K562 (cell line): ENCODE results near the gene AMBRA1. TPM values are rescaled to one million over a fixed set of nuclear protein-coding genes. Genes with fewer than 3 reads are reported as not detected.

ENCODE experiments used
- ATAC-seq: fragments of 200-7000 bp; cut with Tn5 transposase; 3 replicates; pipeline ENCODE4 v1.9.1; 2020; ENCODE audit warnings: moderate library complexity
- BruUV-seq: library from RNA; stranded (reverse); fragments of 400-500 nt; replicated peaks from 2 replicates; lab custom pipeline; 2021; lab: Mats Ljungman, UMichigan
- CTCF ChIA-PET: fragments of 300-600 bp; formaldehyde crosslinking; extraction: SDS; loops from one replicate; lab custom pipeline; 2021; ENCODE audit warnings: low intra/inter-chr PET ratio; lab: Yijun Ruan, JAX
- POLR2A ChIA-PET: fragments of 300-600, 350-650 bp; sonication (Branson Sonifier 250); formaldehyde crosslinking; extraction: SDS; loops from one replicate; lab custom pipeline; 2021; ENCODE audit warnings: antibody characterized with exemption, inconsistent platforms; lab: Yijun Ruan, JAX
- DNase-seq, 4 experiments: peaks; one replicate each; pipeline versions ENCODE4 v3.0.0 to v3.0.0-alpha.2; 2011 to 2018; ENCODE audit warnings: low spot score in 3 of 4, mixed read lengths in 3 of 4; ENCODE audit errors: extremely low read depth in 1 of 4
- FAIRE-seq: peaks from 2 replicates; lab custom pipeline; 2011; peaks lifted over from hg19 to GRCh38; lab: Jason Lieb, UNC
- H2AFZ ChIP-seq: 2 replicates; pipeline ENCODE4 v1.6.0; 2011; ENCODE audit warnings: low read depth, low read length, control low read depth, inconsistent platforms
- H3K27ac ChIP-seq: fragments of 200-600 bp; 3 replicates; pipeline ENCODE4 v1.8.0; 2011; ENCODE audit warnings: low read depth, mild to moderate bottlenecking, control low read depth, inconsistent platforms, low read length, moderate library complexity, mixed read lengths; ENCODE audit errors: extremely low read depth
- H3K27me3 ChIP-seq, 2 experiments: fragments of 300-600 bp in 1 of 2; 2 replicates in 1 of 2; 3 replicates in 1 of 2; pipeline versions ENCODE4 v1.6.0 to v1.8.0; 2011; ENCODE audit warnings: inconsistent platforms in 2 of 2, low read length in 2 of 2, mild to moderate bottlenecking in 1 of 2, mixed read lengths in 1 of 2, moderate library complexity in 1 of 2; ENCODE audit not compliant: control insufficient read depth in 2 of 2, insufficient read depth in 2 of 2
- H3K36me3 ChIP-seq: fragments of 300-600 bp; 3 replicates; pipeline ENCODE4 v1.8.0; 2011; ENCODE audit warnings: mild to moderate bottlenecking, low read length, inconsistent platforms; ENCODE audit not compliant: control insufficient read depth, insufficient read depth
- H3K4me1 ChIP-seq, 2 experiments: fragments of 200-600 bp in 1 of 2; replicated peaks in 1 of 2; 2 replicates in 1 of 2; 3 replicates in 1 of 2; pipeline versions ENCODE4 v1.5.1 to v1.8.0; 2011; ENCODE audit warnings: inconsistent platforms in 2 of 2, low read length in 2 of 2, mild to moderate bottlenecking in 1 of 2, mixed read lengths in 1 of 2, moderate library complexity in 1 of 2; ENCODE audit not compliant: control insufficient read depth in 2 of 2, insufficient read depth in 2 of 2
- H3K4me2 ChIP-seq: 2 replicates; pipeline ENCODE4 v1.6.1; 2011; ENCODE audit warnings: low read length, control low read depth, inconsistent platforms, mixed read lengths; ENCODE audit not compliant: insufficient read depth
- H3K4me3 ChIP-seq: fragments of 200-600 bp; sonication (generic), shearing (Covaris generic); 2 replicates; pipeline ENCODE4 v1.5.1; 2016; ENCODE audit warnings: control low read depth, inconsistent platforms
- H3K79me2 ChIP-seq: fragments of 200-600 bp; 3 replicates; pipeline ENCODE4 v1.8.0; 2011; ENCODE audit warnings: low read length, inconsistent platforms; ENCODE audit not compliant: control insufficient read depth, insufficient read depth
- H3K9ac ChIP-seq, 2 experiments: 2 replicates each; pipeline versions ENCODE4 v1.6.0 to v1.6.1; 2011; ENCODE audit warnings: low read depth in 2 of 2, low read length in 2 of 2, control low read depth in 1 of 2, inconsistent platforms in 1 of 2, mild to moderate bottlenecking in 1 of 2, mixed read lengths in 1 of 2; ENCODE audit not compliant: insufficient read depth in 1 of 2
- H3K9me1 ChIP-seq: one replicate; pipeline ENCODE4 v1.6.0; 2011; ENCODE audit warnings: inconsistent platforms, mild to moderate bottlenecking, low read length, moderate library complexity; ENCODE audit not compliant: control insufficient read depth, insufficient read depth
- H3K9me3 ChIP-seq: replicated peaks from 2 replicates; pipeline ENCODE4 v1.5.1; 2011; ENCODE audit warnings: low read depth, low read length, inconsistent platforms; ENCODE audit not compliant: control insufficient read depth, insufficient read depth
- H4K20me1 ChIP-seq: replicated peaks from 2 replicates; pipeline ENCODE4 v1.6.1; 2011; ENCODE audit warnings: low read length, inconsistent platforms, mixed read lengths; ENCODE audit not compliant: control insufficient read depth, insufficient read depth
- SMAD4 ChIP-seq: fragments of 250-450 bp; sonication (Bioruptor Pico); conservative IDR thresholded peaks from 2 replicates; pipeline ENCODE4 v1.8.0; 2021; ENCODE audit warnings: inconsistent platforms, mild to moderate bottlenecking, moderate library complexity
- TCF3 ChIP-seq: sonication (generic); formaldehyde crosslinking; IDR thresholded peaks from 2 replicates; pipeline ENCODE4 v1.4.0; 2020; ENCODE audit warnings: mild to moderate bottlenecking, missing genetic modification reagents
- ZNF347 ChIP-seq: fragments of 450-650 bp; formaldehyde crosslinking; IDR thresholded peaks from 2 replicates; pipeline ENCODE4 v1.4.0; 2020; ENCODE audit warnings: low read depth, mild to moderate bottlenecking, moderate library complexity
- ZNF589 ChIP-seq: fragments of 200-800 bp; sonication (Bioruptor generic); IDR thresholded peaks from 2 replicates; pipeline ENCODE4 v1.6.1; 2016; ENCODE audit warnings: low read depth, missing genetic modification characterization, missing compliant biosample characterization
- WGBS: fragments of 100-300 bp; shearing (Covaris generic); methylation state at CpG from one replicate; pipeline ENCODE4 v1.1.6; 2016; ENCODE audit warnings: low coverage, mixed read lengths; ENCODE audit not compliant: insufficient coverage; ENCODE audit errors: missing lambda C conversion rate; 5-methylcytosine and 5-hydroxymethylcytosine counted together
- in situ Hi-C: fragments of 300-500 bp; cut with MboI; formaldehyde crosslinking; loops from 4 replicates; pipeline ENCODE4 v1.15.0; 2018; ENCODE audit warnings: inconsistent platforms, mixed read lengths
- intact Hi-C: fragments of 100-400 bp; cut with micrococcal nuclease; formaldehyde crosslinking; loops from 2 replicates; pipeline ENCODE4 v1.14.2; 2022
- polyA plus RNA-seq, 8 experiments: library from polyadenylated mRNA; depleted of rRNA in 4 of 8; stranded (reverse) in 5 of 8; unstranded in 3 of 8; fragments of >200 nt; fragmentation: Nextera tagmentation in 2 of 8; fragmentation: Illumina TruSeq in 1 of 8; extraction: Ambion mirVana in 2 of 8; extraction: Trizol in 1 of 8; gene quantifications; 2 replicates each; pipeline versions ENCODE4 v1.2.1 to v1.2.3, GENCODE V29; 2011 to 2014; ENCODE audit warnings: inconsistent platforms in 1 of 8, missing spikeins in 1 of 8
- total RNA-seq, 7 experiments: library from RNA; depleted of rRNA in 6 of 7; stranded (reverse); fragments of >200 nt in 6 of 7; fragmentation: Illumina TruSeq in 2 of 7; extraction: Trizol in 2 of 7; gene quantifications; 2 replicates each; pipeline versions ENCODE4 v1.2.1 to v1.2.3, GENCODE V29; 2011 to 2021; ENCODE audit warnings: low replicate concordance in 1 of 7
- TF ChIP-seq, protein P1 (sequence below): fragments of 250-450 bp; sonication (Bioruptor Pico); IDR thresholded peaks from 2 replicates; pipeline ENCODE4 v1.8.0; 2021; ENCODE audit warnings: borderline replicate concordance, mild to moderate bottlenecking, moderate library complexity; ENCODE audit not compliant: poor library complexity, severe bottlenecking
- TF ChIP-seq, protein P2 (sequence below): sonication (generic); formaldehyde crosslinking; IDR thresholded peaks from 2 replicates; pipeline ENCODE4 v1.8.0; 2022; ENCODE audit warnings: missing genetic modification reagents, mild to moderate bottlenecking, moderate library complexity, borderline replicate concordance
- TF ChIP-seq, protein P3 (sequence below): fragments of 200-800 bp; sonication (Bioruptor generic); IDR thresholded peaks from 2 replicates; pipeline ENCODE4 v1.6.1; 2017; ENCODE audit warnings: missing genetic modification characterization, missing compliant biosample characterization

AMBRA1 gene
- total and polyA plus RNA-seq, 9 of the 15 experiments (the other 6 are each of a cell fraction or from before 2014, with no cell fraction given) = 0.15 to 24.5 (median 13.0) TPM

GRCh38 chr11:46357483-46357936 lies 236.3 kb downstream of the AMBRA1 start:
- no peak overlapping the region for H3K4me3 ChIP-seq
- peak overlapping the region; percentile 53; the same call in 1 of the 3 replicates for H3K27ac ChIP-seq
- no peak overlapping the region for H2AFZ ChIP-seq
- WGBS = 81% methylated on average over 11 of the region's 11 CpGs
- H3K79me2 ChIP-seq = peaks cover 76% of the 10 kb centered on the region
- H3K9me1 ChIP-seq = peaks cover 4% of the 10 kb centered on the region
- peaks cover 38 to 51% of the 10 kb centered on the region in 2 experiments for H3K4me1 ChIP-seq
- no TSS peak for BruUV-seq
- intact Hi-C loops = no loop called here
- DNase-seq (no peak), ATAC-seq (peak; percentile 8; the same call in 2 of the 3 replicates), FAIRE-seq (no peak)
- H3K36me3 ChIP-seq = peaks cover 42% of the 10 kb centered on the region; the same call in 1 of the 3 replicates
- no peaks in the 10 kb centered on the region for H3K27me3 ChIP-seq
- POLR2A ChIA-PET = interaction anchor here (1.1 kb wide), 1 partner anchor 10 kb away, joined by 4 read pairs; the partner anchor contains the start of gene DGKZ
- peaks cover 6% of the 10 kb centered on the region for H4K20me1 ChIP-seq
- in situ Hi-C loops = no loop called here
- no peak overlapping the region for H3K4me2 ChIP-seq
- peak overlapping the region in 1 of 2 experiments; percentile 81; a peak in 1 of 4 replicates for H3K9ac ChIP-seq
- CTCF ChIA-PET = no interaction called here
- no peaks in the 10 kb centered on the region for H3K9me3 ChIP-seq
- TF ChIP-seq, protein P1, sequence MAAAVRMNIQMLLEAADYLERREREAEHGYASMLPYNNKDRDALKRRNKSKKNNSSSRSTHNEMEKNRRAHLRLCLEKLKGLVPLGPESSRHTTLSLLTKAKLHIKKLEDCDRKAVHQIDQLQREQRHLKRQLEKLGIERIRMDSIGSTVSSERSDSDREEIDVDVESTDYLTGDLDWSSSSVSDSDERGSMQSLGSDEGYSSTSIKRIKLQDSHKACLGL (CRISPR knock-in tag) = no peak
- peak; percentile 45 for TF ChIP-seq SMAD4 (CRISPR knock-in tag)
- TF ChIP-seq, protein P2, sequence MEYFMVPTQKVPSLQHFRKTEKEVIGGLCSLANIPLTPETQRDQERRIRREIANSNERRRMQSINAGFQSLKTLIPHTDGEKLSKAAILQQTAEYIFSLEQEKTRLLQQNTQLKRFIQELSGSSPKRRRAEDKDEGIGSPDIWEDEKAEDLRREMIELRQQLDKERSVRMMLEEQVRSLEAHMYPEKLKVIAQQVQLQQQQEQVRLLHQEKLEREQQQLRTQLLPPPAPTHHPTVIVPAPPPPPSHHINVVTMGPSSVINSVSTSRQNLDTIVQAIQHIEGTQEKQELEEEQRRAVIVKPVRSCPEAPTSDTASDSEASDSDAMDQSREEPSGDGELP (CRISPR knock-in tag) = peak; percentile 61; the same call in 1 of the 2 replicates
- TF ChIP-seq ZNF347 (CRISPR knock-in tag) = no peak
- TF ChIP-seq, protein P3, sequence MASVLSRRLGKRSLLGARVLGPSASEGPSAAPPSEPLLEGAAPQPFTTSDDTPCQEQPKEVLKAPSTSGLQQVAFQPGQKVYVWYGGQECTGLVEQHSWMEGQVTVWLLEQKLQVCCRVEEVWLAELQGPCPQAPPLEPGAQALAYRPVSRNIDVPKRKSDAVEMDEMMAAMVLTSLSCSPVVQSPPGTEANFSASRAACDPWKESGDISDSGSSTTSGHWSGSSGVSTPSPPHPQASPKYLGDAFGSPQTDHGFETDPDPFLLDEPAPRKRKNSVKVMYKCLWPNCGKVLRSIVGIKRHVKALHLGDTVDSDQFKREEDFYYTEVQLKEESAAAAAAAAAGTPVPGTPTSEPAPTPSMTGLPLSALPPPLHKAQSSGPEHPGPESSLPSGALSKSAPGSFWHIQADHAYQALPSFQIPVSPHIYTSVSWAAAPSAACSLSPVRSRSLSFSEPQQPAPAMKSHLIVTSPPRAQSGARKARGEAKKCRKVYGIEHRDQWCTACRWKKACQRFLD (CRISPR knock-in tag) = 0 out of 2 replicates have a peak, but pooled peaks have one; percentile 57
- TF ChIP-seq TCF3 (CRISPR knock-in tag) = no peak
- 0 out of 2 replicates have a peak, but pooled peaks have one; percentile 35 for TF ChIP-seq ZNF589 (CRISPR knock-in tag)
